H9 (cell line): ENCODE measurements around the gene ARHGEF2. TPM values are rescaled to one million over a fixed set of nuclear protein-coding genes. Genes with fewer than 3 reads are reported as not detected.

Experiments used
- DNase-seq: peaks from one replicate; pipeline ENCODE4 v3.0.0-alpha.2; 2017
- H2AFZ ChIP-seq: one replicate; pipeline ENCODE4 v1.6.1; 2013; ENCODE audit warnings: mild to moderate bottlenecking, low read length, control low read depth, moderate library complexity
- H2AK5ac ChIP-seq: 2 replicates; pipeline ENCODE4 v1.6.1; 2013; ENCODE audit warnings: low read length, control low read depth, mixed read lengths; ENCODE audit not compliant: insufficient read length
- H2BK120ac ChIP-seq: one replicate; pipeline ENCODE4 v1.6.1; 2013; ENCODE audit warnings: low read depth, mild to moderate bottlenecking, low read length, control low read depth, inconsistent platforms; ENCODE audit not compliant: poor library complexity, severe bottlenecking
- H2BK12ac ChIP-seq: 2 replicates; pipeline ENCODE4 v1.6.1; 2013; ENCODE audit warnings: low read length, control low read depth, mixed read lengths, low read depth; ENCODE audit not compliant: insufficient read length
- H2BK15ac ChIP-seq: 2 replicates; pipeline ENCODE4 v1.6.1; 2013; ENCODE audit warnings: low read depth, low read length, control low read depth
- H2BK20ac ChIP-seq: one replicate; pipeline ENCODE4 v1.6.1; 2013; ENCODE audit warnings: low read depth, mild to moderate bottlenecking, low read length, control low read depth, inconsistent platforms; ENCODE audit not compliant: poor library complexity, severe bottlenecking
- H2BK5ac ChIP-seq: 2 replicates; pipeline ENCODE4 v1.6.1; 2013; ENCODE audit warnings: low read length, control low read depth, mixed read lengths; ENCODE audit not compliant: insufficient read length
- H3K14ac ChIP-seq: 2 replicates; pipeline ENCODE4 v1.6.1; 2013; ENCODE audit warnings: low read length, control low read depth; ENCODE audit not compliant: insufficient read depth
- H3K18ac ChIP-seq: 2 replicates; pipeline ENCODE4 v1.6.1; 2013; ENCODE audit warnings: low read depth, mild to moderate bottlenecking, mixed read lengths, low read length, control low read depth; ENCODE audit not compliant: insufficient read length
- H3K23ac ChIP-seq: 2 replicates; pipeline ENCODE4 v1.6.1; 2013; ENCODE audit warnings: low read length, control low read depth, mixed read lengths, low read depth; ENCODE audit not compliant: insufficient read length
- H3K23me2 ChIP-seq: 2 replicates; pipeline ENCODE4 v1.6.1; 2013; ENCODE audit warnings: low read depth, mild to moderate bottlenecking, mixed read lengths, low read length, control low read depth; ENCODE audit not compliant: insufficient read length, poor library complexity, severe bottlenecking
- H3K27ac ChIP-seq: 2 replicates; pipeline ENCODE4 v1.5.1; 2013; ENCODE audit warnings: low read length, control low read depth, mixed read lengths, low read depth; ENCODE audit not compliant: insufficient read length
- H3K27me3 ChIP-seq: 2 replicates; pipeline ENCODE4 v1.6.1; 2013; ENCODE audit warnings: low read length, control low read depth, inconsistent platforms; ENCODE audit not compliant: insufficient read depth
- H3K4ac ChIP-seq: 2 replicates; pipeline ENCODE4 v1.6.1; 2013; ENCODE audit warnings: low read depth, mild to moderate bottlenecking, control low read depth, inconsistent platforms, low read length, moderate library complexity
- H3K4me1 ChIP-seq: 2 replicates; pipeline ENCODE4 v1.6.1; 2013; ENCODE audit warnings: low read length, control low read depth, inconsistent platforms; ENCODE audit not compliant: insufficient read depth
- H3K4me2 ChIP-seq: 2 replicates; pipeline ENCODE4 v1.6.1; 2013; ENCODE audit warnings: low read length, control low read depth, mixed read lengths; ENCODE audit not compliant: insufficient read length, insufficient read depth
- H3K56ac ChIP-seq: 2 replicates; pipeline ENCODE4 v1.6.1; 2013; ENCODE audit warnings: low read depth, mild to moderate bottlenecking, mixed read lengths, low read length, control low read depth; ENCODE audit not compliant: insufficient read length
- H3K79me1 ChIP-seq: 2 replicates; pipeline ENCODE4 v1.6.1; 2013; ENCODE audit warnings: low read depth, mild to moderate bottlenecking, moderate library complexity, low read length, control low read depth, inconsistent platforms; ENCODE audit not compliant: insufficient read depth, poor library complexity, severe bottlenecking
- H3K79me2 ChIP-seq: 2 replicates; pipeline ENCODE4 v1.6.1; 2013; ENCODE audit warnings: low read length, control low read depth, inconsistent platforms; ENCODE audit not compliant: insufficient read depth
- H3K9ac ChIP-seq: 2 replicates; pipeline ENCODE4 v1.6.1; 2013; ENCODE audit warnings: low read length, control low read depth, mixed read lengths; ENCODE audit not compliant: insufficient read length; ENCODE audit errors: extremely low read depth
- H3K9me3 ChIP-seq: one replicate; pipeline ENCODE4 v1.6.1; 2013; ENCODE audit warnings: low read depth, low read length, inconsistent platforms; ENCODE audit not compliant: control insufficient read depth
- H3T11ph ChIP-seq: one replicate; pipeline ENCODE4 v1.6.1; 2013; ENCODE audit warnings: mild to moderate bottlenecking, low read length, control low read depth, inconsistent platforms
- H4K20me1 ChIP-seq: one replicate; pipeline ENCODE4 v1.6.1; 2013; ENCODE audit not compliant: control insufficient read depth, insufficient read length, insufficient read depth
- H4K5ac ChIP-seq: 2 replicates; pipeline ENCODE4 v1.6.1; 2013; ENCODE audit warnings: low read depth, mild to moderate bottlenecking, mixed read lengths, low read length, control low read depth; ENCODE audit not compliant: insufficient read length
- H4K8ac ChIP-seq: replicated peaks from 2 replicates; pipeline ENCODE4 v1.6.1; 2013; ENCODE audit warnings: low read length, control low read depth, mixed read lengths, low read depth; ENCODE audit not compliant: insufficient read length
- H4K91ac ChIP-seq: 2 replicates; pipeline ENCODE4 v1.6.1; 2013; ENCODE audit warnings: low read depth, mild to moderate bottlenecking, moderate library complexity, mixed read lengths, low read length, control low read depth; ENCODE audit not compliant: insufficient read length
- H3K27ac Mint-ChIP-seq, 3 experiments: 2 replicates in 2 of 3; 3 replicates in 1 of 3; pipeline ENCODE4 v1.8.0; 2020 to 2021; ENCODE audit warnings: mixed read lengths in 3 of 3, mild to moderate bottlenecking in 1 of 3, moderate library complexity in 1 of 3
- H3K27me3 Mint-ChIP-seq: 2 replicates; pipeline ENCODE4 v1.8.0; 2021; ENCODE audit warnings: low read depth, mild to moderate bottlenecking, moderate library complexity, mixed read lengths
- H3K36me3 Mint-ChIP-seq, 3 experiments: 2 replicates in 2 of 3; 3 replicates in 1 of 3; pipeline ENCODE4 v1.8.0; 2020 to 2021; ENCODE audit warnings: low read depth in 3 of 3, mixed read lengths in 3 of 3; ENCODE audit not compliant: insufficient read depth in 1 of 3
- H3K4me1 Mint-ChIP-seq, 2 experiments: 2 replicates each; pipeline ENCODE4 v1.8.0; 2020; ENCODE audit warnings: mixed read lengths in 2 of 2
- H3K4me3 Mint-ChIP-seq, 2 experiments: 2 replicates in 1 of 2; 3 replicates in 1 of 2; pipeline ENCODE4 v1.8.0; 2020 to 2021; ENCODE audit warnings: mild to moderate bottlenecking in 2 of 2, mixed read lengths in 2 of 2, moderate library complexity in 1 of 2
- H3K9me3 Mint-ChIP-seq, 2 experiments: 2 replicates in 1 of 2; 3 replicates in 1 of 2; pipeline ENCODE4 v1.8.0; 2020; ENCODE audit warnings: mild to moderate bottlenecking in 2 of 2, mixed read lengths in 2 of 2, moderate library complexity in 1 of 2
- CTCF ChIP-seq: fragments of 200-600 bp; sonication (generic); conservative IDR thresholded peaks from 3 replicates; pipeline ENCODE4 v1.8.0; 2021; ENCODE audit warnings: antibody characterized with exemption, mild to moderate bottlenecking
- WGBS: extraction: QIAGEN DNeasy Blood & Tissue Kit; methylation state at CpG from one replicate; pipeline ENCODE4 v1.1.7; 2013; ENCODE audit warnings: missing lambda C conversion rate, low lambda C conversion rate, mixed read lengths; ENCODE audit not compliant: insufficient read length; ENCODE audit errors: extremely low coverage; 5-methylcytosine and 5-hydroxymethylcytosine counted together
- total RNA-seq: library from RNA; stranded (reverse); gene quantifications from 2 replicates; pipeline ENCODE4 v1.2.1, GENCODE V29; 2021

ARHGEF2 gene
- total RNA-seq, 1 experiment from 2014 or later = 111 TPM

GRCh38 chr1:155999964-156000363 is 21.6 kb upstream of the ARHGEF2 start:
- Histone ChIP-seq H2AK5ac (no peak overlapping the region), H3K18ac (no peak overlapping the region), H3K4me2 (no peak overlapping the region), H3K4ac (no peak overlapping the region), H2BK20ac (no peak overlapping the region), H2BK15ac (no peak overlapping the region), H3K79me1 (no peaks in the 10 kb centered on the region), H4K20me1 (no peaks in the 10 kb centered on the region), H4K91ac (no peak overlapping the region), H2BK120ac (no peak overlapping the region), H3K27ac (no peak overlapping the region), H3K4me1 (no peaks in the 10 kb centered on the region), H3K14ac (no peak overlapping the region), H3K9me3 (no peaks in the 10 kb centered on the region), H2BK5ac (no peak overlapping the region), H3K27me3 (no peaks in the 10 kb centered on the region), H2AFZ (no peak overlapping the region), H4K8ac (no peak overlapping the region), H3K56ac (no peak overlapping the region), H2BK12ac (no peak overlapping the region), H3K79me2 (no peaks in the 10 kb centered on the region), H3K23ac (no peak overlapping the region), H4K5ac (no peak overlapping the region), H3K9ac (no peak overlapping the region), H3T11ph (no peak overlapping the region), H3K23me2 (no peaks in the 10 kb centered on the region)
- Mint-ChIP-seq H3K27ac (no peak overlapping the region), H3K4me3 (no peak overlapping the region), H3K4me1 (peaks cover 6 to 12% of the 10 kb centered on the region in 2 experiments), H3K27me3 (peaks cover 2% of the 10 kb centered on the region; the same call in 1 of the 2 replicates), H3K9me3 (no peaks in the 10 kb centered on the region), H3K36me3 (no peaks in the 10 kb centered on the region)
- TF ChIP-seq CTCF = no peak
- DNase-seq = no peak
- no CpG with 5 or more reads among the region's 1 CpG for WGBS
